HEK293 (cell line): ENCODE measurements around the gene HMG20A.

Source experiments
- CTCF ChIA-PET: fragments of 350-600 bp; formaldehyde crosslinking; extraction: SDS; loops from one replicate; lab custom pipeline; 2021; ENCODE audit warnings: antibody characterized with exemption; lab: Yijun Ruan, JAX
- POLR2A ChIA-PET: fragments of 300-600 bp; formaldehyde crosslinking; extraction: SDS; loops from one replicate; lab custom pipeline; 2020; ENCODE audit warnings: antibody characterized with exemption, inconsistent platforms; lab: Yijun Ruan, JAX
- H3K27ac ChIP-seq: fragments of 200-500 bp; sonication (Bioruptor generic); 2 replicates; pipeline ENCODE4 v1.5.1; 2014; ENCODE audit warnings: low read depth, low read length, control low read depth, inconsistent platforms; ENCODE audit errors: extremely low read depth
- H3K36me3 ChIP-seq, 2 experiments: fragments of 200-500 bp in 1 of 2; sonication (Bioruptor generic) in 1 of 2; 1 replicate in 1 of 2; 2 replicates in 1 of 2; pipeline ENCODE4 v1.5.1; 2014 to 2017; ENCODE audit warnings: inconsistent platforms in 2 of 2, low read length in 2 of 2; ENCODE audit not compliant: control insufficient read depth in 2 of 2, insufficient read depth in 1 of 2
- H3K4me1 ChIP-seq: fragments of 200-500 bp; sonication (Bioruptor generic); 2 replicates; pipeline ENCODE4 v1.5.1; 2014; ENCODE audit warnings: mild to moderate bottlenecking, low read length, inconsistent platforms; ENCODE audit not compliant: control insufficient read depth, insufficient read depth
- H3K4me3 ChIP-seq: 2 replicates; pipeline ENCODE4 v1.5.1; 2011; ENCODE audit warnings: low read depth, mild to moderate bottlenecking, control low read depth, low read length, moderate library complexity
- H3K9me3 ChIP-seq: fragments of 200-500 bp; sonication (Bioruptor generic); 2 replicates; pipeline ENCODE4 v1.5.1; 2014; ENCODE audit warnings: low read depth, low read length, inconsistent platforms; ENCODE audit not compliant: control insufficient read depth, insufficient read depth
- BCL11B ChIP-seq: fragments of 450-650 bp; formaldehyde crosslinking; IDR thresholded peaks from 2 replicates; pipeline ENCODE4 v1.5.1; 2016; ENCODE audit warnings: low read depth, missing biosample characterization, missing genetic modification characterization
- HOXD13 ChIP-seq: sonication (generic); formaldehyde crosslinking; IDR thresholded peaks from 2 replicates; pipeline ENCODE4 v1.8.0; 2022; ENCODE audit warnings: missing genetic modification reagents, borderline replicate concordance
- KLF8 ChIP-seq: fragments of 450-650 bp; formaldehyde crosslinking; IDR thresholded peaks from 2 replicates; pipeline ENCODE4 v1.5.1; 2016; ENCODE audit warnings: missing biosample characterization, missing genetic modification characterization
- YY1 ChIP-seq: fragments of 450-650 bp; formaldehyde crosslinking; IDR thresholded peaks from 2 replicates; pipeline ENCODE4 v1.5.1; 2018; ENCODE audit warnings: missing biosample characterization, missing genetic modification characterization
- YY2 ChIP-seq: fragments of 450-650 bp; formaldehyde crosslinking; IDR thresholded peaks from 2 replicates; pipeline ENCODE4 v1.5.1; 2016; ENCODE audit warnings: missing biosample characterization, missing genetic modification characterization
- ZNF114 ChIP-seq: fragments of 450-650 bp; formaldehyde crosslinking; IDR thresholded peaks from 2 replicates; pipeline ENCODE4 v1.5.0; 2017; ENCODE audit warnings: missing biosample characterization, missing genetic modification characterization
- ZNF157 ChIP-seq: fragments of 450-650 bp; formaldehyde crosslinking; IDR thresholded peaks from 2 replicates; pipeline ENCODE4 v1.5.1; 2016; ENCODE audit warnings: missing biosample characterization, missing genetic modification characterization
- ZNF16 ChIP-seq: fragments of 450-650 bp; formaldehyde crosslinking; IDR thresholded peaks from 2 replicates; pipeline ENCODE4 v1.5.1; 2016; ENCODE audit warnings: low read depth, missing biosample characterization, missing genetic modification characterization
- ZNF211 ChIP-seq: fragments of 450-650 bp; formaldehyde crosslinking; IDR thresholded peaks from 2 replicates; pipeline ENCODE4 v1.5.1; 2016; ENCODE audit warnings: low read depth, missing biosample characterization, missing genetic modification characterization
- ZNF548 ChIP-seq: fragments of 450-650 bp; formaldehyde crosslinking; IDR thresholded peaks from 2 replicates; pipeline ENCODE4 v1.5.1; 2016; ENCODE audit warnings: missing biosample characterization, missing genetic modification characterization
- ZNF555 ChIP-seq: fragments of 450-650 bp; formaldehyde crosslinking; conservative IDR thresholded peaks from 2 replicates; pipeline ENCODE4 v1.5.1; 2017; ENCODE audit warnings: missing biosample characterization, mild to moderate bottlenecking, missing genetic modification characterization, inconsistent platforms
- ZNF777 ChIP-seq: fragments of 450-650 bp; formaldehyde crosslinking; IDR thresholded peaks from 2 replicates; pipeline ENCODE4 v1.5.1; 2017; ENCODE audit warnings: missing biosample characterization, missing genetic modification characterization, borderline replicate concordance
- ZNF791 ChIP-seq: fragments of 450-650 bp; formaldehyde crosslinking; IDR thresholded peaks from 2 replicates; pipeline ENCODE4 v1.5.1; 2016; ENCODE audit warnings: missing biosample characterization, missing genetic modification characterization
- ZNF792 ChIP-seq: fragments of 450-650 bp; formaldehyde crosslinking; IDR thresholded peaks from 2 replicates; pipeline ENCODE4 v1.5.1; 2016; ENCODE audit warnings: missing biosample characterization, missing genetic modification characterization
- ZSCAN16 ChIP-seq: fragments of 450-650 bp; formaldehyde crosslinking; IDR thresholded peaks from 2 replicates; pipeline ENCODE4 v1.5.1; 2016; ENCODE audit warnings: missing biosample characterization, missing genetic modification characterization
- ZSCAN4 ChIP-seq: fragments of 450-650 bp; formaldehyde crosslinking; IDR thresholded peaks from 2 replicates; pipeline ENCODE4 v1.5.1; 2017; ENCODE audit warnings: missing biosample characterization, missing genetic modification characterization
- TF ChIP-seq, protein P1 (sequence below): fragments of 450-650 bp; formaldehyde crosslinking; IDR thresholded peaks from 2 replicates; pipeline ENCODE4 v1.5.1; 2016; ENCODE audit warnings: missing biosample characterization, missing genetic modification characterization
- TF ChIP-seq, protein P2 (sequence below): fragments of 450-650 bp; formaldehyde crosslinking; IDR thresholded peaks from 2 replicates; pipeline ENCODE4 v1.5.1; 2016; ENCODE audit warnings: missing biosample characterization, missing genetic modification characterization
- TF ChIP-seq, protein P3 (sequence below): fragments of 450-650 bp; formaldehyde crosslinking; IDR thresholded peaks from 2 replicates; pipeline ENCODE4 v1.5.1; 2016; ENCODE audit warnings: missing biosample characterization, missing genetic modification characterization, borderline replicate concordance
- TF ChIP-seq, protein P4 (sequence below): fragments of 450-650 bp; formaldehyde crosslinking; IDR thresholded peaks from 2 replicates; pipeline ENCODE4 v1.5.1; 2016; ENCODE audit warnings: missing biosample characterization, missing genetic modification characterization

The HMG20A gene

GRCh38 chr15:77387365-77388105 is 33.2 kb upstream of the HMG20A start:
- Histone ChIP-seq H3K4me1 (peaks cover 12% of the 10 kb centered on the region), H3K27ac (no peak overlapping the region), H3K9me3 (no peaks in the 10 kb centered on the region), H3K36me3 (no peaks in the 10 kb centered on the region; a peak in 1 of 3 replicates), H3K4me3 (no peak overlapping the region)
- CTCF ChIA-PET = interaction anchor here (1.1 kb wide), 1 partner anchor 156 kb away, joined by 3 read pairs; no protein-coding TSS in a partner anchor
- POLR2A ChIA-PET = no interaction called here
- TF ChIP-seq ZSCAN4 (tag by site-specific recombination) = no peak
- TF ChIP-seq YY2 = no peak
- TF ChIP-seq BCL11B = no peak
- no peak for TF ChIP-seq ZNF777 (tag by site-specific recombination)
- TF ChIP-seq, protein P1, sequence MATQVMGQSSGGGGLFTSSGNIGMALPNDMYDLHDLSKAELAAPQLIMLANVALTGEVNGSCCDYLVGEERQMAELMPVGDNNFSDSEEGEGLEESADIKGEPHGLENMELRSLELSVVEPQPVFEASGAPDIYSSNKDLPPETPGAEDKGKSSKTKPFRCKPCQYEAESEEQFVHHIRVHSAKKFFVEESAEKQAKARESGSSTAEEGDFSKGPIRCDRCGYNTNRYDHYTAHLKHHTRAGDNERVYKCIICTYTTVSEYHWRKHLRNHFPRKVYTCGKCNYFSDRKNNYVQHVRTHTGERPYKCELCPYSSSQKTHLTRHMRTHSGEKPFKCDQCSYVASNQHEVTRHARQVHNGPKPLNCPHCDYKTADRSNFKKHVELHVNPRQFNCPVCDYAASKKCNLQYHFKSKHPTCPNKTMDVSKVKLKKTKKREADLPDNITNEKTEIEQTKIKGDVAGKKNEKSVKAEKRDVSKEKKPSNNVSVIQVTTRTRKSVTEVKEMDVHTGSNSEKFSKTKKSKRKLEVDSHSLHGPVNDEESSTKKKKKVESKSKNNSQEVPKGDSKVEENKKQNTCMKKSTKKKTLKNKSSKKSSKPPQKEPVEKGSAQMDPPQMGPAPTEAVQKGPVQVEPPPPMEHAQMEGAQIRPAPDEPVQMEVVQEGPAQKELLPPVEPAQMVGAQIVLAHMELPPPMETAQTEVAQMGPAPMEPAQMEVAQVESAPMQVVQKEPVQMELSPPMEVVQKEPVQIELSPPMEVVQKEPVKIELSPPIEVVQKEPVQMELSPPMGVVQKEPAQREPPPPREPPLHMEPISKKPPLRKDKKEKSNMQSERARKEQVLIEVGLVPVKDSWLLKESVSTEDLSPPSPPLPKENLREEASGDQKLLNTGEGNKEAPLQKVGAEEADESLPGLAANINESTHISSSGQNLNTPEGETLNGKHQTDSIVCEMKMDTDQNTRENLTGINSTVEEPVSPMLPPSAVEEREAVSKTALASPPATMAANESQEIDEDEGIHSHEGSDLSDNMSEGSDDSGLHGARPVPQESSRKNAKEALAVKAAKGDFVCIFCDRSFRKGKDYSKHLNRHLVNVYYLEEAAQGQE (tag by site-specific recombination) = no peak
- no peak for TF ChIP-seq ZNF114 (tag by site-specific recombination)
- TF ChIP-seq, protein P2, sequence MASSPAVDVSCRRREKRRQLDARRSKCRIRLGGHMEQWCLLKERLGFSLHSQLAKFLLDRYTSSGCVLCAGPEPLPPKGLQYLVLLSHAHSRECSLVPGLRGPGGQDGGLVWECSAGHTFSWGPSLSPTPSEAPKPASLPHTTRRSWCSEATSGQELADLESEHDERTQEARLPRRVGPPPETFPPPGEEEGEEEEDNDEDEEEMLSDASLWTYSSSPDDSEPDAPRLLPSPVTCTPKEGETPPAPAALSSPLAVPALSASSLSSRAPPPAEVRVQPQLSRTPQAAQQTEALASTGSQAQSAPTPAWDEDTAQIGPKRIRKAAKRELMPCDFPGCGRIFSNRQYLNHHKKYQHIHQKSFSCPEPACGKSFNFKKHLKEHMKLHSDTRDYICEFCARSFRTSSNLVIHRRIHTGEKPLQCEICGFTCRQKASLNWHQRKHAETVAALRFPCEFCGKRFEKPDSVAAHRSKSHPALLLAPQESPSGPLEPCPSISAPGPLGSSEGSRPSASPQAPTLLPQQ (tag by site-specific recombination) = no peak
- no peak for TF ChIP-seq ZSCAN16 (tag by site-specific recombination)
- no peak for TF ChIP-seq ZNF792 (tag by site-specific recombination)
- no peak for TF ChIP-seq ZNF16 (tag by site-specific recombination)
- TF ChIP-seq ZNF791 (tag by site-specific recombination) = no peak
- TF ChIP-seq ZNF211 (tag by site-specific recombination) = no peak
- no peak for TF ChIP-seq ZNF157 (tag by site-specific recombination)
- no peak for TF ChIP-seq ZNF555 (tag by site-specific recombination)
- TF ChIP-seq HOXD13 (CRISPR knock-in tag) = no peak
- no peak for TF ChIP-seq YY1 (tag by site-specific recombination)
- TF ChIP-seq KLF8 = no peak
- TF ChIP-seq, protein P3, sequence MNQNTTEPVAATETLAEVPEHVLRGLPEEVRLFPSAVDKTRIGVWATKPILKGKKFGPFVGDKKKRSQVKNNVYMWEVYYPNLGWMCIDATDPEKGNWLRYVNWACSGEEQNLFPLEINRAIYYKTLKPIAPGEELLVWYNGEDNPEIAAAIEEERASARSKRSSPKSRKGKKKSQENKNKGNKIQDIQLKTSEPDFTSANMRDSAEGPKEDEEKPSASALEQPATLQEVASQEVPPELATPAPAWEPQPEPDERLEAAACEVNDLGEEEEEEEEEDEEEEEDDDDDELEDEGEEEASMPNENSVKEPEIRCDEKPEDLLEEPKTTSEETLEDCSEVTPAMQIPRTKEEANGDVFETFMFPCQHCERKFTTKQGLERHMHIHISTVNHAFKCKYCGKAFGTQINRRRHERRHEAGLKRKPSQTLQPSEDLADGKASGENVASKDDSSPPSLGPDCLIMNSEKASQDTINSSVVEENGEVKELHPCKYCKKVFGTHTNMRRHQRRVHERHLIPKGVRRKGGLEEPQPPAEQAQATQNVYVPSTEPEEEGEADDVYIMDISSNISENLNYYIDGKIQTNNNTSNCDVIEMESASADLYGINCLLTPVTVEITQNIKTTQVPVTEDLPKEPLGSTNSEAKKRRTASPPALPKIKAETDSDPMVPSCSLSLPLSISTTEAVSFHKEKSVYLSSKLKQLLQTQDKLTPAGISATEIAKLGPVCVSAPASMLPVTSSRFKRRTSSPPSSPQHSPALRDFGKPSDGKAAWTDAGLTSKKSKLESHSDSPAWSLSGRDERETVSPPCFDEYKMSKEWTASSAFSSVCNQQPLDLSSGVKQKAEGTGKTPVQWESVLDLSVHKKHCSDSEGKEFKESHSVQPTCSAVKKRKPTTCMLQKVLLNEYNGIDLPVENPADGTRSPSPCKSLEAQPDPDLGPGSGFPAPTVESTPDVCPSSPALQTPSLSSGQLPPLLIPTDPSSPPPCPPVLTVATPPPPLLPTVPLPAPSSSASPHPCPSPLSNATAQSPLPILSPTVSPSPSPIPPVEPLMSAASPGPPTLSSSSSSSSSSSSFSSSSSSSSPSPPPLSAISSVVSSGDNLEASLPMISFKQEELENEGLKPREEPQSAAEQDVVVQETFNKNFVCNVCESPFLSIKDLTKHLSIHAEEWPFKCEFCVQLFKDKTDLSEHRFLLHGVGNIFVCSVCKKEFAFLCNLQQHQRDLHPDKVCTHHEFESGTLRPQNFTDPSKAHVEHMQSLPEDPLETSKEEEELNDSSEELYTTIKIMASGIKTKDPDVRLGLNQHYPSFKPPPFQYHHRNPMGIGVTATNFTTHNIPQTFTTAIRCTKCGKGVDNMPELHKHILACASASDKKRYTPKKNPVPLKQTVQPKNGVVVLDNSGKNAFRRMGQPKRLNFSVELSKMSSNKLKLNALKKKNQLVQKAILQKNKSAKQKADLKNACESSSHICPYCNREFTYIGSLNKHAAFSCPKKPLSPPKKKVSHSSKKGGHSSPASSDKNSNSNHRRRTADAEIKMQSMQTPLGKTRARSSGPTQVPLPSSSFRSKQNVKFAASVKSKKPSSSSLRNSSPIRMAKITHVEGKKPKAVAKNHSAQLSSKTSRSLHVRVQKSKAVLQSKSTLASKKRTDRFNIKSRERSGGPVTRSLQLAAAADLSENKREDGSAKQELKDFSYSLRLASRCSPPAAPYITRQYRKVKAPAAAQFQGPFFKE = no peak
- TF ChIP-seq ZNF548 = no peak
- TF ChIP-seq, protein P4, sequence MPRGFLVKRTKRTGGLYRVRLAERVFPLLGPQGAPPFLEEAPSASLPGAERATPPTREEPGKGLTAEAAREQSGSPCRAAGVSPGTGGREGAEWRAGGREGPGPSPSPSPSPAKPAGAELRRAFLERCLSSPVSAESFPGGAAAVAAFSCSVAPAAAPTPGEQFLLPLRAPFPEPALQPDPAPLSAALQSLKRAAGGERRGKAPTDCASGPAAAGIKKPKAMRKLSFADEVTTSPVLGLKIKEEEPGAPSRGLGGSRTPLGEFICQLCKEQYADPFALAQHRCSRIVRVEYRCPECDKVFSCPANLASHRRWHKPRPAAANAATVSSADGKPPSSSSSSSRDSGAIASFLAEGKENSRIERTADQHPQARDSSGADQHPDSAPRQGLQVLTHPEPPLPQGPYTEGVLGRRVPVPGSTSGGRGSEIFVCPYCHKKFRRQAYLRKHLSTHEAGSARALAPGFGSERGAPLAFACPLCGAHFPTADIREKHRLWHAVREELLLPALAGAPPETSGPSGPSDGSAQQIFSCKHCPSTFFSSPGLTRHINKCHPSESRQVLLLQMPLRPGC (tag by site-specific recombination) = no peak
